Measurements from ENCODE around the gene SIK1.
"Not testable (repeated sequence)": the region's sequence is repeated elsewhere in the genome, so short reads cannot be mapped to it uniquely, and the experiment has no call there.

The SIK1 gene

GRCh38 chr21:43439316-43440075 is 12.6 kb upstream of the SIK1 start:
- DNase-seq (ENCODE audit: low read depth), result not testable (repeated sequence)

GRCh38 chr21:43436272-43436671 is 9.3 kb upstream of the SIK1 start:
- DNase-seq (ENCODE audit: low read depth), result not testable (repeated sequence)

- not testable (repeated sequence) for DNase-seq (ENCODE audit: low read depth)
These were observed 6.6 kb upstream of the SIK1 start for GRCh38 chr21:43433340-43434136.

GRCh38 chr21:43430830-43431416 is 4.0 kb upstream of the SIK1 start:
- not testable (repeated sequence) for DNase-seq (ENCODE audit: low read depth)

- DNase-seq (ENCODE audit: low read depth), result not testable (repeated sequence)
These were observed 2.0 kb upstream of the SIK1 start for GRCh38 chr21:43428964-43429363.

GRCh38 chr21:43427242-43427559 is 270 bp upstream of the SIK1 start:
- not testable (repeated sequence) for DNase-seq (ENCODE audit: low read depth)

GRCh38 chr21:43426004-43426403 is 927 bp downstream of the SIK1 start:
- DNase-seq (ENCODE audit: low read depth), result not testable (repeated sequence)

GRCh38 chr21:43419475-43419874 is 7.5 kb downstream of the SIK1 start:
- not testable (repeated sequence) for DNase-seq (ENCODE audit: low read depth)

- not testable (repeated sequence) for DNase-seq (ENCODE audit: low read depth)
These were observed 12.4 kb downstream of the SIK1 start for GRCh38 chr21:43414576-43414975.

GRCh38 chr21:43412020-43412788 is 14.7 kb downstream of the SIK1 start:
- not testable (repeated sequence) for DNase-seq (ENCODE audit: low read depth)

GRCh38 chr21:43410456-43411068 is 16.4 kb downstream of the SIK1 start:
- not testable (repeated sequence) for DNase-seq (ENCODE audit: low read depth)

GRCh38 chr21:43407139-43407538 is 19.8 kb downstream of the SIK1 start:
- DNase-seq (ENCODE audit: low read depth), result not testable (repeated sequence)

GRCh38 chr21:43404450-43404849 is 22.5 kb downstream of the SIK1 start:
- not testable (repeated sequence) for DNase-seq (ENCODE audit: low read depth)

GRCh38 chr21:43403651-43404430 is 23.1 kb downstream of the SIK1 start:
- not testable (repeated sequence) for DNase-seq (ENCODE audit: low read depth)

- not testable (repeated sequence) for DNase-seq (ENCODE audit: low read depth)
These were observed 25.8 kb downstream of the SIK1 start for GRCh38 chr21:43401125-43401524.

- not testable (repeated sequence) for DNase-seq (ENCODE audit: low read depth)
These were observed 27.3 kb downstream of the SIK1 start for GRCh38 chr21:43399595-43400015.

- not testable (repeated sequence) for DNase-seq (ENCODE audit: low read depth)
These were observed 27.8 kb downstream of the SIK1 start for GRCh38 chr21:43399136-43399535.

GRCh38 chr21:43398533-43398932 is 28.4 kb downstream of the SIK1 start:
- DNase-seq (ENCODE audit: low read depth), result not testable (repeated sequence)

GRCh38 chr21:43398000-43398399 is 28.9 kb downstream of the SIK1 start:
- DNase-seq (ENCODE audit: low read depth), result not testable (repeated sequence)

GRCh38 chr21:43397439-43397808 is 29.5 kb downstream of the SIK1 start:
- DNase-seq (ENCODE audit: low read depth), result not testable (repeated sequence)

Measured in amniotic epithelial cell (primary cell).